PC-3 (cell line): Measurements from ENCODE around the gene LRP2BP.

Experiments used
- CTCF ChIP-seq: fragments of 300-600 bp; sonication (generic); conservative IDR thresholded peaks from 2 replicates; pipeline ENCODE4 v1.5.1; 2017; ENCODE audit warnings: antibody characterized with exemption, low read depth, mild to moderate bottlenecking, low read length
- EZH2 ChIP-seq: fragments of 300-600 bp; sonication (generic); IDR thresholded peaks from one replicate; pipeline ENCODE4 v1.6.1; 2017; ENCODE audit warnings: antibody characterized with exemption, mild to moderate bottlenecking, low read length; ENCODE audit not compliant: unreplicated experiment

GRCh38 chr4:185405296-185405999, 9.7 kb upstream of the LRP2BP start:
- no peak for TF ChIP-seq CTCF
- no peak for TF ChIP-seq EZH2
